Stimulated activated CD4-positive, alpha-beta T cell treated with anti-CD3 and anti-CD28 coated beads, Interleukin-1b, Interleukin-23, amount 100 ng/mL, for 48 hours (primary cell): ENCODE data around the gene JCAD.
"Not testable (repeated sequence)": the region's sequence is repeated elsewhere in the genome, so short reads cannot be mapped to it uniquely, and the experiment has no call there.

Experiments used
- DNase-seq: peaks from one replicate; pipeline ENCODE4 v3.0.0-alpha.2; 2020

JCAD gene

GRCh38 chr10:30018496-30018895 lies 40.9 kb downstream of the JCAD start:
- no peak for DNase-seq

DNA sequence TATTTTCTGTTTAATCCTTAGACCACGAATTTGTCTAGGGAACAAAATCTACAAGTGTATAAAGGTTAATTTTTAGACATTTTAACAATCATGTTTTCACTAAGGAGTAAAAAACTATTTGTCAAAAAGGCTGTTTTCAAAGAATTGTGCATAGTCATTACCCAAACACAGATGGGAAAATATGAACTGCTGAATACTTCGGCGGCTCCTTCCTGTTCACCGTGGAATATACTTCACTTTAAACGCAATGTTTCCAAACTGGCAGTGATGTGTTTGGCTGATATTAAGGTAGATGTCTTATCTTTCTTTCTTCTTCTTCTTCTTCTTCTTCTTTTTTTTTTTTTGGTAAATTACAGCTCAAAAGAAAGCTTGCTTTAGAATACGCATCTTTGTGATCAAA lies 41.4 kb downstream of the JCAD start:
- no peak for DNase-seq

- no peak for DNase-seq
Measured at GRCh38 chr10:30017556-30017955, 41.8 kb downstream of the JCAD start.

- no peak for DNase-seq
Measured at GRCh38 chr10:30014511-30014910, 44.9 kb downstream of the JCAD start.

GRCh38 chr10:30013757-30014156 lies 45.6 kb downstream of the JCAD start:
- no peak for DNase-seq

- DNase-seq = no peak
Measured at GRCh38 chr10:30011956-30012647, 47.3 kb downstream of the JCAD start.

GRCh38 chr10:30011396-30011795 lies 48.0 kb downstream of the JCAD start:
- DNase-seq = no peak

GRCh38 chr10:30007406-30007805 lies 52.0 kb downstream of the JCAD start:
- DNase-seq = no peak

- DNase-seq = no peak
Measured at GRCh38 chr10:30006410-30006809, 53.0 kb downstream of the JCAD start.

GRCh38 chr10:30005116-30005515 lies 54.3 kb downstream of the JCAD start:
- DNase-seq = not testable (repeated sequence)

DNA sequence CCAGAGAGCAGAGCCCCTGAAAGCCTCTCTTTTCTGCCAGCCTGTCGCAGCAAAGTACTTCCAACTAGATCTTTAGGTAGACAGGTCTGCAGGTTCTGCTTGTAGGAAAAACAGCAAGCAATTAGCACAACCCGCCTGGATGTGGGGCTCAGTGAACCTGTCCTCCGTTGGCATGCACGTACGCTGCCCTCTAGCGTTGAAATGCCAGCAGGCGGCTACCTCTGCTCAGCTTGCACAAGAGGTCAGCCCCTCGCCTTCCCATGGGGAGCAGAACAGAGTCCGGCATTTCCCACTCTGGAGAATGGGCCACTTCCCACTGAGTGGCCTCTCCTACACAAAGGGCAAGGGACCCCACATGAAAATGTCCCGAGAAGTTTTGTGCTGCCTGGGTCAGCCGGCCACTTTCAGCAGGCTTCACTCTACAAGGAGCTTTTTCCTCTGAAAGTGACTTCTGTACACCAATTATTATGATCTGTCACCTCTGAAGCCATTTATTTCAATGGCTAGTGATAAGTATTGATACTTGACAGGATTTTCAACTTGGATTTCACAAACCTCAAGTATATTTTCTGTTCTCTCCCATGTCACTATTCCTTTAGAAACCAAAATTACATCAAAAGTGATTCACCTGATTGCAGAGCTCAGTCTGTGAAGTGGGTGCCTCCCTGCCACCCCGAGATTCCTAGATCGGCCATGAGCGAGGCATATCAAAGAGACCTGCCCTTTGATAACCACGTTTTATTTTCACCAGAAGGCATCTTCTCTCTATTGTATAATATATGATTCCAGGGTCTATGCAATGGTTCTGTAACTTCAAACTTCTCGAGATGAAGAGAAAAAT lies 56.7 kb downstream of the JCAD start:
- DNase-seq = peak; percentile 62

GRCh38 chr10:30000802-30001571 lies 58.4 kb downstream of the JCAD start:
- DNase-seq = no peak

DNA sequence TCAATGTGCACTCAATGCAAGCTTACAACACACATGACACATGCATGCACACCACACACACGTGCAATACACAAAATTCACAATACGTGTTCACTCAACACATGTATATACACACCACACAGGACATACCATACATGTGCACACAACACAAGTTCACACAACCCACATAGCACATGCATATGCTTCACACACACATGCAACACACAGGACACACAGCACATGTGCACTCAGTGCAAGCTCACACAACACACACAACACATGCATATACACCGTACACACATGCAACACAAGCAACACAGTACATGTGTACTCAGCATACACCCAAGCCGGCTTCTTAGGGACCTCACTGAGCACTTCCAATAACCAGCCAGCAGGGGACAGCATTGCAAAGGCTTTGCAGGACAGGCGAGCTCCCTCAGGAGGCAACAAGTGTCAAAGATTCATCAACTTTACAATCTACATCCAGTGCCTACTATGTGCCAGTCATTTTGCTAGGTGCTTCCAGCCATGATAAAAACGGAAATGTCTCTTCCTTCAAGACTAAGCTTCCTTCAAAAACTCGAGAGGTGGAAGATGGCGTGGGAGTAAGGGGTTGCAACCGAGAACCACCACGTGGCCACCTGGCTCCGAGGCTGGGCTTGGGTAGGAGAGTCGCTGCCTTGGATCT lies 61.1 kb downstream of the JCAD start:
- peak; percentile 70 for DNase-seq

GRCh38 chr10:29994811-29995210 lies 64.6 kb downstream of the JCAD start:
- no peak for DNase-seq

DNA sequence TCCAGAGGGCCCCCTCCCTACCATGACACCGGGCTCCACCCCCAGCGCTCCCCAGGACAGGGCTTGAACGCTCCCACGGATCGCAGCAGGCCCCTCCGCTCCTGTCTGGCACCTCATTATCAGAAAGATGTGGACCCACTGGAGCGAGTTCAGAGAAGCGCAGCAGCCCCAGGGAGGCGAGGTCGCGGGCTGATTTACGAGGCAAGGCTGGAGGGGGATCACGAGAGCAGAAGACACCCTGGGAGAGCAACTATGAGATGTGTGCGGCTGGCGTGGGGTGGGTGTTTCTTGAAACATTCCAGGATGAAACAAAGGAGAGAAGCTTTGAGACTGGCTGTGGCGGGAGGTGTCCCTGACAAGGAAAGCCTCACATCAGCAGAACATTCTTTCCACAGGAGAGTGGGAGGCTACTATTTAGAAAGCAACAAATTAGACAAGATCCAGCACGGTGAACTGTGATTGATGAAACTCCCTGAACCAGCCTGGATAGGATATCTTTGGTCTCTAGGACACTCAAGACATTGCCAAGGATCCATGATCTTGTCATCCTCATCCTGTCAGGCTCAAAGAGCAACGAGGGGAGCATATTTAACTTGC lies 66.0 kb downstream of the JCAD start:
- no peak for DNase-seq

- no peak for DNase-seq
Measured at GRCh38 chr10:29992914-29993313, 66.5 kb downstream of the JCAD start.

DNA sequence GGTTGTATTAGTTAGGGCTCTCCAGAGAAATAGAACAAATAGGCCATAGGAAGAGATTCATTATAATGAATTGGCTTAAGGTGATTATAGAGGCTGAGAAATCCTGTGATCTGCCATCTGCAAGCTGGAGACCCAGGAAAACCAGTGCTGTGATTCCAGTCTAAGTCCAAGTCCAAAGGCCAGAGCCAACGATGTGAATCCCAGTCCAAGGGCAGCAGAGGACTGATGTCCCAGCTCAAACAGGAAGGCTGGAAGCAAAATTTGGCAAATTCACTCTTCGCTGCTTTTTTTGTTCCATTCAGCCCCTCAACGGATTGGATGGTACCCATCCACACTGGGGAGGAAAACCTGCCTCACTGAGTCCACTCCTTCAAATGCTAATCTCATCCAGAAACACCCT lies 68.0 kb downstream of the JCAD start:
- no peak for DNase-seq

- DNase-seq = no peak
Measured at GRCh38 chr10:29987471-29987870, 71.9 kb downstream of the JCAD start.

GRCh38 chr10:29982997-29983648 lies 76.3 kb downstream of the JCAD start:
- DNase-seq = no peak

- DNase-seq = no peak
Measured at GRCh38 chr10:29981510-29981909, 77.9 kb downstream of the JCAD start.

DNA sequence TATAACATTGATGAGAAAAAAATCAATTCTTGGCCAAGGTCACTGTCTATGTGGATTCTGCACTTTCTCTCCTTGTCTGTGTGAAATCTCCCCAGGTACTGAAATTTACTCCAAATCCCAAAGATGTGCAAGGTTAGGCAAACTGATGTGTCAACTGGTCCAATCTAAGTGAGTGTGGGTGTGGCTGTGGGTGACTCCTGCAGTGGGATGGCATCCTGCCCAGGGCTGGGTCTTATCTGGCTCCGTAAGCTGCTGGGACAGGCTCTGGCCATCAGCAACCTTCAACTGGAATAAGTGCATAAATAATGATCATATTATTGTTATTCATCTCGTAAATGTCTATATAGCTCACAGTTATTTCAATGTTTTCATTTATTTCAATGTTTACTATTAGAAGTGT lies 79.3 kb downstream of the JCAD start:
- no peak for DNase-seq

DNA sequence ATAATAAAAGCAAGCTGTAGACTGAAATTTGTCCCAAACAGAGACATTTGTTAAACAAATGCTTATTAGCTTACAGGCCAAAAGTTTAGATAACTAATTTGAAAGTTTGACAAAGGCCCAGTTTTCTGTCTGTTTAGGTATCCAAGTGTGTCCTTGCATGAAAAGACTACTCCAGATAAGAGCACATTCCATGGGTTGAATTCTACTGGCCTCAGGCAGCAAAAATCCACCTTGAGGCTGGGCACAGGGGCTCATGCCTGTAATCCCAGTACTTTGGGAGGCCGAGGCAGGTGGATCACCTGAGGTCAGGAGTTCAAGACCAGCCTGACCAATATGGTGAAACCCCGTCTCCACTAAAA lies 80.0 kb downstream of the JCAD start:
- DNase-seq = not testable (repeated sequence)
